Neutrophil (primary cell): ENCODE results near the gene SLC4A1AP.
A peak's percentile ranks its signal among the peaks of the same experiment; 100 is the strongest.

Experiments used
- H3K27ac ChIP-seq: fragments of 200-600 bp; sonication (generic); 2 replicates; pipeline ENCODE4 v1.5.1; 2016; ENCODE audit warnings: mild to moderate bottlenecking, moderate library complexity
- H3K27me3 ChIP-seq: fragments of 200-600 bp; sonication (generic); 2 replicates; pipeline ENCODE4 v1.6.0; 2016; ENCODE audit warnings: mild to moderate bottlenecking
- H3K36me3 ChIP-seq: fragments of 200-600 bp; sonication (generic); 2 replicates; pipeline ENCODE4 v1.5.1; 2017
- H3K4me1 ChIP-seq, 2 experiments: fragments of 200-600 bp in 1 of 2; sonication (generic) in 1 of 2; 1 replicate in 1 of 2; 2 replicates in 1 of 2; pipeline versions ENCODE4 v1.5.1 to v1.6.1; 2013 to 2016; ENCODE audit warnings: low read depth in 1 of 2, low read length in 1 of 2, mild to moderate bottlenecking in 1 of 2, moderate library complexity in 1 of 2; ENCODE audit not compliant: control insufficient read depth in 1 of 2, insufficient read depth in 1 of 2
- H3K4me3 ChIP-seq, 2 experiments: fragments of 200-600 bp in 1 of 2; sonication (generic) in 1 of 2; 1 replicate in 1 of 2; 2 replicates in 1 of 2; pipeline ENCODE4 v1.5.1; 2013 to 2016; ENCODE audit warnings: low read depth in 1 of 2, low read length in 1 of 2, mild to moderate bottlenecking in 1 of 2, moderate library complexity in 1 of 2
- H3K9me3 ChIP-seq: fragments of 200-600 bp; sonication (generic); 2 replicates; pipeline ENCODE4 v1.5.1; 2016
- TF ChIP-seq, protein P1 (sequence below): fragments of 200-600 bp; sonication (generic); IDR thresholded peaks from 2 replicates; pipeline ENCODE4 v1.5.1; 2016; ENCODE audit warnings: antibody characterized with exemption

SLC4A1AP gene

DNA sequence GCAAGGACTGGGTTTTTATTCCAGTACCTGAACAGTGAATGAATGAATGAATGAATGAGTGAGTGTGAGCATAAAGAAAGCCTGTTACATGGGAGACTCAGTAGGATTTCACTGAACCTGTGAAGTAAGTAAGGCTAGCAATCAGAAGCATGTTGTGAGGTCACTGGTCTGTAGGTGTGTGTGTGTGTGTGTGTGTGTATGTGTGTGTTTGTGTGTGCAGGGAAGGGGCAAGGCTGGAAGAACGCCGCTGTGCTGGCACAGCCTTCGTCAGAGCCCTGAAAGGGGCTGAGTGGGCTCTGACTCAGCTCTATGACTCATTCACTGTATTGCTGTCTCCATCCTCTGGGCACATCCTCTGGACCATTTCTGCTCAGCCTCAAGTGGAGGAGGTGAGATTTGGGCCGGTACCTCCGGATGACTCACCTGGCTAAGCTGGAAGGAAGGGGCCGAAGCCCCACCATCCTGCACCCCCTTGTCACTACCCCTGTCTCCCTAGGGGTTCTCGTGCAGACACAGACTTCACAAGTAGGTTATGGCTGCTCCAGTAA lies 56.4 kb downstream of the SLC4A1AP start:
- no peak overlapping the region for H3K4me3 ChIP-seq

DNA sequence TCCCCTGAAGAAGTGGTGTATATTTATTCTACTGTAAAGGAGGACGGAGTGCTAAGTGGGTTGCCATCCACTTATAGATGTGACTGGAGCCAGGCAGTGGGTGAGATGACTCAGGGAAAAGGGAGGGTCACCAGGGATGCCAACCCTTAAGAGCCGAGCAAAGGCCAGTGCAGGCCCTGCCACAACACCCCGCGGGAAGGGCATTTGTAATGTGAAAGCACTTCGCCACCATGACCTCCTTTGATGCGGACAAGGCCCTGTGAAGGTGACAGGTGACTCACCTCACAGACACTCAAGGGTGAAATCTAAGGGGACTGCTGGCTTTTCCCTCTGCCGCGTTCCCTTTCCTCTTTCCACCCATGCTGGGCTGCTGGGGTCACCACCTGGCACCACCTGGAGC lies 57.6 kb downstream of the SLC4A1AP start:
- Histone ChIP-seq H3K4me3 (no peak overlapping the region), H3K27me3 (peaks cover 43% of the 10 kb centered on the region), H3K9me3 (no peaks in the 10 kb centered on the region), H3K36me3 (no peaks in the 10 kb centered on the region), H3K4me1 (no peaks in the 10 kb centered on the region), H3K27ac (no peak overlapping the region)
- TF ChIP-seq, protein P1, sequence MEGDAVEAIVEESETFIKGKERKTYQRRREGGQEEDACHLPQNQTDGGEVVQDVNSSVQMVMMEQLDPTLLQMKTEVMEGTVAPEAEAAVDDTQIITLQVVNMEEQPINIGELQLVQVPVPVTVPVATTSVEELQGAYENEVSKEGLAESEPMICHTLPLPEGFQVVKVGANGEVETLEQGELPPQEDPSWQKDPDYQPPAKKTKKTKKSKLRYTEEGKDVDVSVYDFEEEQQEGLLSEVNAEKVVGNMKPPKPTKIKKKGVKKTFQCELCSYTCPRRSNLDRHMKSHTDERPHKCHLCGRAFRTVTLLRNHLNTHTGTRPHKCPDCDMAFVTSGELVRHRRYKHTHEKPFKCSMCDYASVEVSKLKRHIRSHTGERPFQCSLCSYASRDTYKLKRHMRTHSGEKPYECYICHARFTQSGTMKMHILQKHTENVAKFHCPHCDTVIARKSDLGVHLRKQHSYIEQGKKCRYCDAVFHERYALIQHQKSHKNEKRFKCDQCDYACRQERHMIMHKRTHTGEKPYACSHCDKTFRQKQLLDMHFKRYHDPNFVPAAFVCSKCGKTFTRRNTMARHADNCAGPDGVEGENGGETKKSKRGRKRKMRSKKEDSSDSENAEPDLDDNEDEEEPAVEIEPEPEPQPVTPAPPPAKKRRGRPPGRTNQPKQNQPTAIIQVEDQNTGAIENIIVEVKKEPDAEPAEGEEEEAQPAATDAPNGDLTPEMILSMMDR, result no peak

More for the DNA sequence above, 56.4 kb downstream of the SLC4A1AP start:
- H3K27ac ChIP-seq, result no peak overlapping the region
- H3K9me3 ChIP-seq, result no peaks in the 10 kb centered on the region
- peaks cover 56% of the 10 kb centered on the region for H3K27me3 ChIP-seq
- TF ChIP-seq, protein P1, result no peak
- H3K4me1 ChIP-seq, result peaks cover 0 to 6% of the 10 kb centered on the region in 2 experiments
- H3K36me3 ChIP-seq, result no peaks in the 10 kb centered on the region

DNA sequence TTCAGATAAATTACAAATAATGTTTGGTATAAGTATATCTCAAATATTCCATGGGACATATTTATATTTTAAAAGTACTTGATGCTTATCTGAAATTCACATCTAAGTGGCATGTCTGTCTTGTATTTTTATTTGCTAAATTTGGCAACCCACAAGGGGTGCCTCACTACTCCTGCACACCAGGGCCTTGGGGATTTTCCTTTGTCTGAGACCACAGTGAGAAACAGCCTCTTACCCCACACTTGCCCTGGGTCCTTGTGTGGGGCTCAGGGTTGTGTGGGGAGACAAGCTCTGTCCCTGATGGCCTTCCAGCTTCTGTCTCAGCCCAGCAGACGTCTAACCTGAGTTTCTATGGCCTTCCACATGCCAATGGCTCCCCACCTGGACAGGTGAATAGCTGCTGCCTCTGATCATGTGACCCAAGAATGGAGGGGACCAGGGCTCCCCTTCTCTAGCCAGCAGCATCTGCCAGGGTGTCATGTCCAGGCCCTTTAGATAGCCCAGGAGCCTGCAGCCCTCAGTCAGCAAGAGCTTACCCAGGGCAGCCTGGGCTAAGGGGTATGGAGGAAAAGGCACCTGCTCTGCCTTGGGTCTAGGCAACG lies 58.3 kb downstream of the SLC4A1AP start:
- Histone ChIP-seq H3K27me3 (peaks cover 37% of the 10 kb centered on the region), H3K4me1 (no peaks in the 10 kb centered on the region), H3K27ac (no peak overlapping the region), H3K9me3 (no peaks in the 10 kb centered on the region), H3K4me3 (no peak overlapping the region), H3K36me3 (no peaks in the 10 kb centered on the region)
- TF ChIP-seq, protein P1, result no peak

DNA sequence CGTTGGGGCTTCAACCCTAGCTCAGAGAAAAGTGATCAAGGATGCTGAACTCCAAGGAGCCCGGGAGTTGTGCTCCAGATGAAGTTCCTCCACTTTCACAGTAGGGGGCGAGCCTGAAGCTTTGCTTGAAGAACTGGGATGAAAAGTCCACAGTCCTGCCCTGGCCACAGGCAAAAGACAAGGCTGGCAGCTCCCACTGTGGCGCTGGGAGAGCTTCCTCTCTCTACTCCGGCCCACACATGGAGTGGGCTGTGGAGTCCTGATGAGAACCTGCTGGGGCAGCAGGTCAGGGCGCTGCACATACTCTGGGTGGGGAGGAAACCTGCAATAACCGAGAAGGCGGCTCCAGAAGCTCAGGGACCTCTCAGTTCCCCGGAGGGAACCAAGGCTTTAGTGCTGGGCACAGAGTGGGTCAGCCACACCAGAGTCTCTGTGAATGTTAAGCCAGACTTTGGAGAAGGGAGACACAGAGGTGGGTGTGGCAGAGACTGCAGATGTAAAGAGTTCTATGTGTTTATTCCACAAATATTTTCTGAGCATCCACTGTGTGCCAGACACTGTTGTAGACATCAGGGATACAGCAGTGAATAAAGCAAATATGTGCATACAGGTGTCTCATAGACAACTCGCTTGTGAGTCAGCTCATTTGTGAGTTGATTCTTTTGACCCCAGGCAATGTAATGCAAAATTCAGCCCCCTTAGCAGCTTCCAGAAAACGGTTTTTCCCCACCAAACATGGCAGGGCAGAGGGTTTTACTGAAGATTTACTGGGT lies 59.9 kb downstream of the SLC4A1AP start:
- no peak overlapping the region for H3K27ac ChIP-seq
- no peaks in the 10 kb centered on the region for H3K36me3 ChIP-seq
- TF ChIP-seq, protein P1, result peak; percentile 54
- peaks cover 21% of the 10 kb centered on the region for H3K27me3 ChIP-seq
- H3K9me3 ChIP-seq, result no peaks in the 10 kb centered on the region
- no peak overlapping the region for H3K4me3 ChIP-seq
- H3K4me1 ChIP-seq, result no peaks in the 10 kb centered on the region

DNA sequence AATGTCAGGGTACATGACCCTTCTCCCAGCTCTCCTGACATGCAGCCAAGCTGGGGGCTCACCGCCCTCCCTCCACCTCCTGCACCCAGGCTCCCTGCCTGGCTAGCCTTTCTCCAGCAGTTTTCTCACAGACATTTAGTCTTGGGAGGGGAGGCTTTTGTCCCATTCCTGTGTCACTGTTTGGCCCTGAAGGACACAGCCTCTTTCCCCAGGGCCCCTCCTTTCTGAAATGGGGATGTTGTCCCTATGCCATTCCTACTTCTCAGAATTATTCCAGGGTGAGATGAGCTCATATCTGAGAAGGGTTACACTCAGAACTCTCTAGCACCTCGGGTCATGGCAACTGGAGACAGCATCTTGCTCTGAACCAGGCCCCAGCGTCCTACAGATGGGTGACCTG lies 60.5 kb downstream of the SLC4A1AP start:
- no peak overlapping the region for H3K27ac ChIP-seq
- no peak overlapping the region for H3K4me3 ChIP-seq
- TF ChIP-seq, protein P1, result no peak
- peaks cover 16% of the 10 kb centered on the region for H3K27me3 ChIP-seq
- H3K9me3 ChIP-seq, result no peaks in the 10 kb centered on the region
- no peaks in the 10 kb centered on the region for H3K36me3 ChIP-seq
- H3K4me1 ChIP-seq, result no peaks in the 10 kb centered on the region
